ENCODE measurements around the gene KDM1A. TPM values are rescaled to one million over a fixed set of nuclear protein-coding genes. Genes with fewer than 3 reads are reported as not detected.

The KDM1A gene
- polyA plus RNA-seq, 1 donor: 84.0 TPM

DNA sequence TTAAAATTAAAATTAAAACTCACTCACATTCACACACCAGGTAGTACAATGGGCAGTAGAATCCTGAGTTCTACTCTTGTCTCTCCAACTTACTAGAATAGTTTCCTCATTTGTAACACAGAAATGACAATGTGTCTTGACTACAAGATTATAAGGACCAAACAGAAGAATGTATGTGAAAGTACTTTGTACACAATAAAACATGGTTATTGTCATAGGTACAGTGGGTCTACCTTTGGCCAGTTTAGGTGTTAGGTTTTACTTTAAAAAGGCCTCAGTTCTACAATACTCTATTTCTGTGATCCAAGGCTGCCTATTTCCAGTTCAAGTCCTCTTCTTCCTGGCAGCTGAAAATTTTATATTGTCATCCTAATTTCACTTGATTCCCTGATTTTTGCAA, 99.1 kb downstream of the KDM1A start:
- Histone ChIP-seq H3K27ac (ENCODE audit: low read length) (no peak overlapping the region), H3K4me1 (ENCODE audit: control insufficient read depth, insufficient read depth, low read length) (peaks cover 15% of the 10 kb centered on the region)

DNA sequence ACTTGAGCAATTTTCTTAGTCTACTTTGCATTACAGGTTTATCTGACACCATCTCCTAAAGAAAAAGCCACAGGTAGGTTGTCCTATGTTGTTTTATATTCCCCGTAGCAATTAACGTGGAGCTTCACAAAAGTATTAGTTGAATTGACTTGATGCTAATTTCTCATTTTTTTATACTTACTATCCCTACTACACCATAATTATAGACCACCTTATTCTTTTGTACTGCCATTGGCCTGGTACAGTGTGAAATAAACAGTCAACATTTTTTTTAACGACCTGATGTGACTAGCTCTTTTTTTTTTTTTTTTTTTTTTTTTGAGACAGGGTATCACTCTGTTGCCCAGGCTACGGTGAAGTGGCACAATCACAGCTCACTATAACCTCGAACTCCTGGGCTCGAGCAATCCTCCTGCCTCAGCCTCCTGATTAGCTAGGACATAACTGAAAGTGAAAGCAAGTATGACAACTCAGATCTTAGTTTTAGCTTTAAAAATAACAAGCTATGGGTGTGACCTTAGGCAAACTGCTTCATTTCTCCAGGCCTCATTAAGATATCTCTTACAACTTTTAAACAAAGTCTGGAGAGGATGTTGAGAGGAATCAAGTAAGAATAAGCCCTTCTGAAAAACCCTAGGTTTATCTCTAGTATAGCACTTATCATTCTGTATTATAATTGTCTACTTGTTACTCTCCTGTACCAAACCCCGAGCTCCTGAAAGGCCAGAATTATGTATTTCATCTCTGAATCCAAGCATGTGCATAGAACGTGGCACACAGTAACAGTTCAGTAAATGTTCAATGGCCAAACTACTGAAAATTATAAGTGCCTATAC, 99.9 kb downstream of the KDM1A start:
- Histone ChIP-seq H3K27me3 (ENCODE audit: control insufficient read depth, insufficient read depth, low read length) (no peaks in the 10 kb centered on the region), H3K9me3 (ENCODE audit: control insufficient read depth, low read depth, low read length) (peaks cover 2% of the 10 kb centered on the region), H3K36me3 (ENCODE audit: control insufficient read depth, insufficient read depth, low read length) (no peaks in the 10 kb centered on the region), H3K27ac (ENCODE audit: low read length) (no peak overlapping the region), H3K4me3 (ENCODE audit: low read length) (no peak overlapping the region), H3K4me1 (ENCODE audit: control insufficient read depth, insufficient read depth, low read length) (peaks cover 18% of the 10 kb centered on the region)
- WGBS (ENCODE audit: insufficient coverage, low lambda C conversion rate): 87% methylated on average over 3 of the region's 8 CpGs
- DNase-seq: peak in 1 of 2 donors; percentile 28

More for the DNA sequence above, 99.1 kb downstream of the KDM1A start:
- H3K36me3 ChIP-seq (ENCODE audit: control insufficient read depth, insufficient read depth, low read length): no peaks in the 10 kb centered on the region
- no peak overlapping the region for H3K4me3 ChIP-seq (ENCODE audit: low read length)
- DNase-seq: no peak
- H3K27me3 ChIP-seq (ENCODE audit: control insufficient read depth, insufficient read depth, low read length): no peaks in the 10 kb centered on the region
- H3K9me3 ChIP-seq (ENCODE audit: control insufficient read depth, low read depth, low read length): peaks cover 2% of the 10 kb centered on the region

DNA sequence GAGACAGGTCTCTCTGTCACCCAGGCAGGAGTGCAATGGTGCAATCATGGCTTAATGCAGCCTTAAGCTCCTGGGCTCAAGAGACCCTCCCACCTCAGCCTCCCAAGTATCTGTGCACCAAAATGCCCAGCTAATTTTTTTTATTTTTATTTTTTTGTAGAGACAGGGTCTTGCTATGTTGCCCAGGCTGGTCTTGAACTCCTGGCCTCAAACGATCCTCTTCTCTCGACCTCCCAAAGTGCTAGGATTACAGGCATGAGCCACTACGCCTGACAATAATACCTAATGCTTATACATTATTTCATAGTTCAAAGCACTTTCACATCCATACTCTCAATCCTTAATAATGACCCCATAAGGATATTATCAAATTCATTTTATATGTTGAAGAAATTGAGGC, 101.1 kb downstream of the KDM1A start:
- Histone ChIP-seq H3K27me3 (ENCODE audit: control insufficient read depth, insufficient read depth, low read length) (no peaks in the 10 kb centered on the region), H3K9me3 (ENCODE audit: control insufficient read depth, low read depth, low read length) (peaks cover 2% of the 10 kb centered on the region), H3K27ac (ENCODE audit: low read length) (no peak overlapping the region), H3K36me3 (ENCODE audit: control insufficient read depth, insufficient read depth, low read length) (no peaks in the 10 kb centered on the region), H3K4me3 (ENCODE audit: low read length) (no peak overlapping the region), H3K4me1 (ENCODE audit: control insufficient read depth, insufficient read depth, low read length) (peaks cover 20% of the 10 kb centered on the region)
- no peak for DNase-seq
- 100% methylated on average over 3 of the region's 3 CpGs for WGBS (ENCODE audit: insufficient coverage, low lambda C conversion rate)

DNA sequence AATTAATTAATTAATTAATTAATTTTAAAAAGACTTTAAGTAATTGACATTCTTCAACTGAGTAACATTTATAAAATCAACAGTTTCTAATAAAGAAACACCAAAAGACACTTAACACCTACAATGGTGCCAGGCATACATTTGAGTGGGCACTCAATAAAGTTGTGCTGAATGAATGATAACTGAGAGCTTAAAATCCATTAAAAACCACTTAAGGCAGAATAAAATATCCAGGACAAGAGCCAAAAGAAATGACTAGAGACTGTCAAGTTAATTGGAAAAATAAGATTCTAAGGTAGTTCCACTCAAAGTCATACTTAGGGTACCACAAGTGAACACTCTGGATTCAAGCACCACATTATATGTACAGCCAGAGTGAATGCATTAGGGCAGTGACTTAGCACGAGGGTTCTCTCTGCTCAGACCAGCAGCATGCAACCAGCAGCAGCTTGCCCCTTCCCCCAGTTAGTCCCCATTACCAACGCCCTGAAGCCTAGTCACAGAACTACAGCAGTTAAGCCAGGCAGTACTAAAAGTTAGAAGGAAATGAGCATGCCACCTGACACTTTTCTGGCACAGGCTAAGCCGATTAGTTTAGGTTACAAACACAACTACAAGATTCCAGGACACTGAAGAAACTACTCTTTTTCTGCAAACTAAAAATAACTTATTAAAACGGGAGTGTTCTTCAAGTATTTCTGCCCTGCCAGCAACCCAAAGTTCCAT, 102.9 kb downstream of the KDM1A start:
- Histone ChIP-seq H3K27me3 (ENCODE audit: control insufficient read depth, insufficient read depth, low read length) (no peaks in the 10 kb centered on the region), H3K36me3 (ENCODE audit: control insufficient read depth, insufficient read depth, low read length) (no peaks in the 10 kb centered on the region), H3K9me3 (ENCODE audit: control insufficient read depth, low read depth, low read length) (peaks cover 2% of the 10 kb centered on the region), H3K27ac (ENCODE audit: low read length) (peak overlapping the region; percentile 18), H3K4me1 (ENCODE audit: control insufficient read depth, insufficient read depth, low read length) (peaks cover 16% of the 10 kb centered on the region), H3K4me3 (ENCODE audit: low read length) (no peak overlapping the region)
- DNase-seq: no peak
- 50% methylated on average over 1 of the region's 4 CpGs for WGBS (ENCODE audit: insufficient coverage, low lambda C conversion rate)

DNA sequence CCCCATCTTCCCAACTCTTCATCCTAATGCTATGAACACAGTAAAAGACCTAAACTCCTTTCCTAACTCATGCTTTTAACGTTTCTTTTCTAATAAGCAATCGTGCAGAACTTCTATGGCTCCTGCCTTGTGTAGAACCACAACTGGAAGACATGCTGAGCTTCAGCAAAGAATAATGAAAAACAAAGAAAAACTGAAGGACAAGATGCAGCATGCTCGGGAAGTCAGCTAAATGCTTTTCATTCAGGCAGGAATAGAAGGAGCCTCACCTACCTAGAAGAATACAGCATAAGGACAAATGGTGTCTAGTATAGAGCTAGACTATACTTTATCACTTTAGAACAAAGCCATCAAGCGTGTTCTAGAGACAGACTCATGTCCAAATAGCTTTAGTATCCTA, 103.5 kb downstream of the KDM1A start:
- Histone ChIP-seq H3K27ac (ENCODE audit: low read length) (peak overlapping the region; percentile 18), H3K4me1 (ENCODE audit: control insufficient read depth, insufficient read depth, low read length) (peaks cover 16% of the 10 kb centered on the region), H3K27me3 (ENCODE audit: control insufficient read depth, insufficient read depth, low read length) (no peaks in the 10 kb centered on the region), H3K9me3 (ENCODE audit: control insufficient read depth, low read depth, low read length) (no peaks in the 10 kb centered on the region), H3K4me3 (ENCODE audit: low read length) (no peak overlapping the region), H3K36me3 (ENCODE audit: control insufficient read depth, insufficient read depth, low read length) (no peaks in the 10 kb centered on the region)
- whole genome bisulfite sequencing (ENCODE audit: insufficient coverage, low lambda C conversion rate): 74% methylated on average over 3 of the region's 4 CpGs
- no peak for DNase-seq

GRCh38 chr1:23123528-23123927, 104.3 kb downstream of the KDM1A start:
- DNase-seq: peak; percentile 37 to 80
- Histone ChIP-seq H3K9me3 (ENCODE audit: control insufficient read depth, low read depth, low read length) (no peaks in the 10 kb centered on the region), H3K36me3 (ENCODE audit: control insufficient read depth, insufficient read depth, low read length) (no peaks in the 10 kb centered on the region), H3K4me3 (ENCODE audit: low read length) (no peak overlapping the region), H3K4me1 (ENCODE audit: control insufficient read depth, insufficient read depth, low read length) (peaks cover 16% of the 10 kb centered on the region), H3K27me3 (ENCODE audit: control insufficient read depth, insufficient read depth, low read length) (no peaks in the 10 kb centered on the region), H3K27ac (ENCODE audit: low read length) (peak overlapping the region; percentile 41)

- H3K4me3 ChIP-seq (ENCODE audit: low read length): no peak overlapping the region
- no peaks in the 10 kb centered on the region for H3K36me3 ChIP-seq (ENCODE audit: control insufficient read depth, insufficient read depth, low read length)
- DNase-seq: no peak
- 80% methylated on average over 1 of the region's 4 CpGs for whole genome bisulfite sequencing (ENCODE audit: insufficient coverage, low lambda C conversion rate)
- no peaks in the 10 kb centered on the region for H3K27me3 ChIP-seq (ENCODE audit: control insufficient read depth, insufficient read depth, low read length)
- peaks cover 16% of the 10 kb centered on the region for H3K4me1 ChIP-seq (ENCODE audit: control insufficient read depth, insufficient read depth, low read length)
- no peaks in the 10 kb centered on the region for H3K9me3 ChIP-seq (ENCODE audit: control insufficient read depth, low read depth, low read length)
- H3K27ac ChIP-seq (ENCODE audit: low read length): peak overlapping the region; percentile 41
Measured at GRCh38 chr1:23124259-23125026, 105.2 kb downstream of the KDM1A start.

- H3K4me1 ChIP-seq (ENCODE audit: control insufficient read depth, insufficient read depth, low read length): peaks cover 16% of the 10 kb centered on the region
- DNase-seq: peak in 1 of 2 donors; percentile 41
- H3K4me3 ChIP-seq (ENCODE audit: low read length): no peak overlapping the region
- no peaks in the 10 kb centered on the region for H3K36me3 ChIP-seq (ENCODE audit: control insufficient read depth, insufficient read depth, low read length)
- H3K9me3 ChIP-seq (ENCODE audit: control insufficient read depth, low read depth, low read length): no peaks in the 10 kb centered on the region
- no peaks in the 10 kb centered on the region for H3K27me3 ChIP-seq (ENCODE audit: control insufficient read depth, insufficient read depth, low read length)
- 100% methylated on average over 1 of the region's 4 CpGs for WGBS (ENCODE audit: insufficient coverage, low lambda C conversion rate)
- H3K27ac ChIP-seq (ENCODE audit: low read length): no peak overlapping the region
Measured at GRCh38 chr1:23125489-23125888, 106.2 kb downstream of the KDM1A start.

- Histone ChIP-seq H3K27ac (ENCODE audit: low read length) (no peak overlapping the region), H3K4me3 (ENCODE audit: low read length) (no peak overlapping the region), H3K4me1 (ENCODE audit: control insufficient read depth, insufficient read depth, low read length) (peaks cover 16% of the 10 kb centered on the region), H3K36me3 (ENCODE audit: control insufficient read depth, insufficient read depth, low read length) (no peaks in the 10 kb centered on the region), H3K9me3 (ENCODE audit: control insufficient read depth, low read depth, low read length) (no peaks in the 10 kb centered on the region), H3K27me3 (ENCODE audit: control insufficient read depth, insufficient read depth, low read length) (no peaks in the 10 kb centered on the region)
- WGBS (ENCODE audit: insufficient coverage, low lambda C conversion rate): no CpG with 5 or more reads among the region's 1 CpG
- no peak for DNase-seq
Measured at GRCh38 chr1:23126200-23126599, 106.9 kb downstream of the KDM1A start.

DNA sequence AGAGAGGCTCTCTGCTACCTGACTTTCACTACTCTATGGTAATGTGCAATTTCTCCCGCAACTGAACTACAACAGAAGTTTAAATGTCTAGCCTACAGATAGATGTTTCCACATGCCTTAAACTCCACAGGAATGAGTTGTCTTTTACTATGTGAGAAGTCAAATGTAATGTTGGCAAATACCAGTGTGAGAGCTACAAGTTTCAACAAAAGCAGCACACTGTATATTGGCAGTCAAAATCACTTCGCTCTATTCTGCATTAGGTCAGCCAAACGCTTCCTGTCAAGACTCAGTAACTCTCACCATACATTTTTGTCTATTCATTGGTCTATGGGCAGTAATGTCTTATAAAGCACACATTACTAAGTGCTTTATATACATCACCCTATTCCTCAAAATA, 107.5 kb downstream of the KDM1A start:
- H3K9me3 ChIP-seq (ENCODE audit: control insufficient read depth, low read depth, low read length): no peaks in the 10 kb centered on the region
- no peak overlapping the region for H3K4me3 ChIP-seq (ENCODE audit: low read length)
- no peaks in the 10 kb centered on the region for H3K36me3 ChIP-seq (ENCODE audit: control insufficient read depth, insufficient read depth, low read length)
- peaks cover 16% of the 10 kb centered on the region for H3K4me1 ChIP-seq (ENCODE audit: control insufficient read depth, insufficient read depth, low read length)
- DNase-seq: no peak
- no peaks in the 10 kb centered on the region for H3K27me3 ChIP-seq (ENCODE audit: control insufficient read depth, insufficient read depth, low read length)
- 100% methylated on average over 1 of the region's 3 CpGs for WGBS (ENCODE audit: insufficient coverage, low lambda C conversion rate)
- no peak overlapping the region for H3K27ac ChIP-seq (ENCODE audit: low read length)
